NB4 (cell line): ENCODE data around the gene EIF2S2.
A peak's percentile ranks its signal among the peaks of the same experiment; 100 is the strongest.

ENCODE experiments used
- DNase-seq: peaks from one replicate; pipeline ENCODE4 v3.0.0; 2010; ENCODE audit warnings: low read depth
- H3K4me3 ChIP-seq: one replicate; pipeline ENCODE4 v1.5.1; 2011; ENCODE audit warnings: mild to moderate bottlenecking, low read depth, low read length, moderate library complexity
- MYC ChIP-seq: IDR thresholded peaks from 2 replicates; pipeline ENCODE4 v1.6.1; 2011; ENCODE audit warnings: low read depth, low read length
- POLR2A ChIP-seq: IDR thresholded peaks from 2 replicates; pipeline ENCODE4 v1.6.1; 2011; ENCODE audit warnings: mild to moderate bottlenecking; ENCODE audit not compliant: insufficient read length; ENCODE audit errors: extremely low read depth
- TF ChIP-seq, protein P1 (sequence below): IDR thresholded peaks from 2 replicates; pipeline ENCODE4 v1.6.1; 2011; ENCODE audit warnings: low read depth, low read length
- TF ChIP-seq, protein P2 (sequence below): IDR thresholded peaks from one replicate; pipeline ENCODE4 v1.5.1; 2012; ENCODE audit warnings: low read depth, low read length

The EIF2S2 gene

DNA sequence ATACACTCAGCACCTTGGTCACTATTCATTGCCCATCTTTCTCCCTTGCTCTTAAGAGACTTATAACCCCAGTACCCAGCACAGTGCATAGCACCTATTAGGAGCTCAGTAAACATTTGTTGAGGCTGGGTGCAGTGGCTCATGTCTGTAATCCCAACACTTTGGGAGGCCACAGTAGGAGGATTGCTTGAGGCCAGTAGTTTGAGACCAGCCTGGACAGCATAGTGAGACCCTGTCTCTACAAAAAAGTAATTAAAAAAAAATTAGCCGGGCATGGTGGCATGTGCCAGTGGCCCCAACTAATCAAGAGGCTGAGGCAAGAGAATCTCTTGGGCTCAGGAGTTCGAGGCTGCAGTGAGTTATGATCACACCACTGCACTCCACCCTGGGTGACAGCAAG, 8.2 kb upstream of the EIF2S2 start:
- H3K4me3 ChIP-seq, result no peak overlapping the region
- no peak for TF ChIP-seq MYC
- DNase-seq, result no peak

DNA sequence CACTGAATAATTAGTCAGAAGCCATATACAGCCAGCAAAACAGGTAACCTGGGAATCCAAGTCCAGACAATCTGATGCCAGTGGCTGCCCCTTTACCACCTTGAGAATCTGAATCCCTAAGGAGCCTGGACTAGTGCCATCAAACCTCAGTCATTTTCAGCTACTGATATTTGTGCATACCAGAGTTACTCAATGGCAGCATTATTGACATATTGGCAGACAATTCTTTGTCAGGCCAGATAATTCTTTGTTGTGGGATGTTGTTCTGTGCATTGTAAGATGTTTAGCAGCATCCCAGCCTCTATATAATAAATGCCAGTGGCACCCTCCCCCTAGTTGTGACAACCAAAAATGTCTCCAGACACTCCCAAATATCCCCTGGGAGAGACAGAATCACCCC, 3.2 kb upstream of the EIF2S2 start:
- H3K4me3 ChIP-seq, result no peak overlapping the region
- no peak for TF ChIP-seq POLR2A
- TF ChIP-seq MYC, result no peak
- TF ChIP-seq, protein P1, sequence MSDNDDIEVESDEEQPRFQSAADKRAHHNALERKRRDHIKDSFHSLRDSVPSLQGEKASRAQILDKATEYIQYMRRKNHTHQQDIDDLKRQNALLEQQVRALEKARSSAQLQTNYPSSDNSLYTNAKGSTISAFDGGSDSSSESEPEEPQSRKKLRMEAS, result no peak
- TF ChIP-seq, protein P2, sequence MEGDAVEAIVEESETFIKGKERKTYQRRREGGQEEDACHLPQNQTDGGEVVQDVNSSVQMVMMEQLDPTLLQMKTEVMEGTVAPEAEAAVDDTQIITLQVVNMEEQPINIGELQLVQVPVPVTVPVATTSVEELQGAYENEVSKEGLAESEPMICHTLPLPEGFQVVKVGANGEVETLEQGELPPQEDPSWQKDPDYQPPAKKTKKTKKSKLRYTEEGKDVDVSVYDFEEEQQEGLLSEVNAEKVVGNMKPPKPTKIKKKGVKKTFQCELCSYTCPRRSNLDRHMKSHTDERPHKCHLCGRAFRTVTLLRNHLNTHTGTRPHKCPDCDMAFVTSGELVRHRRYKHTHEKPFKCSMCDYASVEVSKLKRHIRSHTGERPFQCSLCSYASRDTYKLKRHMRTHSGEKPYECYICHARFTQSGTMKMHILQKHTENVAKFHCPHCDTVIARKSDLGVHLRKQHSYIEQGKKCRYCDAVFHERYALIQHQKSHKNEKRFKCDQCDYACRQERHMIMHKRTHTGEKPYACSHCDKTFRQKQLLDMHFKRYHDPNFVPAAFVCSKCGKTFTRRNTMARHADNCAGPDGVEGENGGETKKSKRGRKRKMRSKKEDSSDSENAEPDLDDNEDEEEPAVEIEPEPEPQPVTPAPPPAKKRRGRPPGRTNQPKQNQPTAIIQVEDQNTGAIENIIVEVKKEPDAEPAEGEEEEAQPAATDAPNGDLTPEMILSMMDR, result no peak

DNA sequence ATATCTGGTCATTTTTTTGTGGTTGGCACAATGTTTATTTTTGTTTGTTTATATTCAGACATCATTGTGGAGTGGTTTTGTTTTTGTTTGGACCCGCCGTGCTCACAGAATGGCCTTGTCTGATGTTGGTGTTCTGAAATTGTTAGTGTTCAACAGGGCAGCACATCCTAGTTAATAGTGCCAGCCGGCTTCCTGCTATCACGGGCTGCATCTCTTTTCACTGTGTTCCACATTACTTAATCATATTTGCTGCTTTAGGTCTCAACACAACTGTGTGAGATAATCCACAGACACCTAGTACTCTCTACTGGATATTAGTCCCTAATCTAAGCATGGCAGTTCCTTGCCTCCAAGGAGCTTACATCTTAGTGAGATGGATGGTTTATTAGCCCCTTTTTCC, 2.8 kb upstream of the EIF2S2 start:
- TF ChIP-seq, protein P2, result no peak
- TF ChIP-seq MYC (no peak), POLR2A (no peak)
- TF ChIP-seq, protein P1, result no peak
- no peak for DNase-seq
- H3K4me3 ChIP-seq, result no peak overlapping the region

More for the DNA sequence above, 3.2 kb upstream of the EIF2S2 start:
- DNase-seq, result no peak

DNA sequence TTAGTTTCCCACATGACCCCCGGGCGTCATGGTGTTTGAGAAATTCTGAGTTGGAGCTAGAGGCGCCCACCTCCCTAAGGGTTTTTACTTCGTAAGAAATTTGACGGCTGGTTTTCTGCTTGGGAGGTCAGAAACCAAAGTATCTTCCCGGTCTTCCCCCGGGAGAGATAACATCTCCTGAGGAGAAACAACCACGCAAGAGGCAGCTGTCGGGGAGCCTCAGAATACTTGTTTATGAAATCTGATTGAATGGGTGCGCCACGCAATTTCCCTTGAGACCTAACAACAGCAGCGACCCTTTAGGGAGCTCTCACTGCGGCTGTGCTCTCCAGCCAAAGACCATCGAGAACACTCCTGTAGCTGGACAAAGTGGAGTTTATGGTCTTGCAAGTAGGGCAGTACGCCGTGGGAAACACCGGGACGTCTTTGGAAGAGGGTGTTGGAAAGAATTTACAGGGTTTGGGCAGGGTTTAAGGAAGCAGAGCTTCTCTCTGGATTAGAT, 608 bp upstream of the EIF2S2 start:
- peak; percentile 83 for DNase-seq
- TF ChIP-seq POLR2A (no peak), MYC (no peak)
- TF ChIP-seq, protein P2, result no peak
- TF ChIP-seq, protein P1, result no peak

DNA sequence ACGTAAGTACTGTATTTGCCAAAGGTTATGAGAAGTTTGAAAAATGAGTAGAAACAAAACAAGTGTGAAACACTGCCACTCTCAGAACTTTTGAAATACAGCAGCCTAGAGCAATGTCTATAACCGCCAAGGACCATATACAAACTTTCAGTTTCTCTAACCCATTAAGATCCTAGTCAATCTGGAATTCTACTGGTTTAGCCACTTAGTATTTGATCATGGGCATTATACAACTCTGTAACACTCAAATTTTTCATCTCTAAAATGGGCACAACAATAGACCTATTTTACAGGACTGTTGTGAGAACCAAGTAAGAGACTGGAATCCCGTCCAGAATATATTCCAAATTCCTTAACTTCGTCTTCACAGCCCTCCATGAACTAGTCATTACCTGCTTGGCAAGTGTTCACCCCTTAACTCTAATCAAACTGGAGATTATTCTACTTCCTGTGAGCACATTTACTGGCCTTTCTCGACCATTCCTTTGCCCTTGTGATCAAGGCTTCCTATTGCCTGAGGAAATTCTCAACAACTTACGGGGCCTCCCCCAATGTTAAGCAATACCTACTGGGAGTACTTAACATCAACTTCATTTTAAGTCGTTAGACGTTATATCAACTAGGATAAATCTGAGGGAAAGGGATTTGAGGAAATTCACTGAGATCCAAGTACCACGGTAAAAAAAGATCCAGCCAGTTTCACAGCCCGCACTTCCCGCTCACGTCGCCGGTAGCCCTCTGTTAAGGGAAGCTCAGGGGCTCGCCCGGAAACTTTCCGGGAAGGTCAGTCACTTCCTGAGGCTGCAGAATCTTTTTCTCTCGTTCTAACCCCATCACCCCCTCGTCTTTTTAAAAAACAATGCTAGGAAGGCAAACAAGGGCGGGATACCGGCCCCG, 1.1 kb downstream of the EIF2S2 start:
- peak overlapping the region; percentile 93 for H3K4me3 ChIP-seq
- peak; percentile 74 for DNase-seq
- 0 out of 2 replicates have a peak, but pooled peaks have one; percentile 18 for TF ChIP-seq MYC
- TF ChIP-seq, protein P1, result no peak; the same call in 1 of the 2 replicates

More for the DNA sequence above, 608 bp upstream of the EIF2S2 start:
- peak overlapping the region; percentile 82 for H3K4me3 ChIP-seq

DNA sequence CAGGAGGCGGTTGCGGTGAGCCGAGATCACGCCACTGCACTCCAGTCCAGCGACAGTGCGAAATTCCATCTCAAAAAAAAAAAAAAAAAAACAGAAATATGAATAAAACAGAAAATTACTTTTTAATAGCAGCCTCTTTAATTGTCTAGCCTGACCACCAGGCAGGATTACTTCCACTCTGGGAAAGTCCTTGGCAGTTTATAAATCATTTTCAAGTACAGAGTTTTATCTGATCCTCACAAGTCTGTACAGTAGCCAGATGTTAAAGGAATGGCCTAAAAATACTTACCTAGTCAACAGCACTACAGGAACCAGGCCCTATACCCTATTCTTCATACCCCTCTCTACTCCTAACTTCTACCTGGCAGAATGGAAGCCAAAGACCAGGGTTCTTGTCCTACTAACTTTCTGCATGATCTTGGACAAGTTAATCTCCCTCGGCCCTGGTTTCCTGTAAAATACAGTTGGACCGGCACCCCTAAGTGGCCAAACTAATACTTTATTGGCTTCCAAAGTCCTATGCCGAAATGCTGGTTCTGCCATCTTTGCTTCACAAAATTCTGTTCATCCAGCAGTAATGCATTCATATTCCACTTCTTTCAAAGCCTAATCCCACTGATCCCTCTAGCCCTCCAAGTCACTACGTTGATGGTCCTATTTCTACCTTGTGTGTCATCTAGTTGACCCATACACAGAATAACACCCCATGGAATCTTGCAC, 1.9 kb downstream of the EIF2S2 start:
- peak overlapping the region; percentile 93 for H3K4me3 ChIP-seq
- TF ChIP-seq POLR2A, result no peak
- TF ChIP-seq, protein P1, result peak; percentile 30; the same call in 1 of the 2 replicates
- DNase-seq, result no peak

DNA sequence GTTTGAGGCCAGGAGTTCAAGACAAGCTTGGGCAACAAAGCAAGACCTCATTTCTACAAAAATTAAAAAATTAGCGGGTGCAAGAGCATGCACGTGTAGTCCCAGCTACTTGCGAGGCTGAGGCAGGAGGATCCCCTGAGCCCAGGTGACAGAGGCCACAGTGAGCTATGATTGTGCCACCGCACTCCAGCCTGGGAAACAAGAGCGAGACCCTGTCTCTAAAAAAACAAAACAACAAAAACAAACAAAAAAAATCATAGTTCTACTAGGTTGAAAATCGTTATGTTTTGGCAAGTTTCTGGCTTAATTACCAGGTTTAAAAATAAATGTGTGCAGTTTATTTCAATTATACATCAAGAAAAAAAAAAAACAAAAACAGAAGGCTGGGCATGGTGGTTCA, 2.6 kb downstream of the EIF2S2 start:
- no peak for DNase-seq
- TF ChIP-seq POLR2A (no peak), MYC (no peak)
- TF ChIP-seq, protein P2, result no peak
- TF ChIP-seq, protein P1, result no peak
- peak overlapping the region; percentile 93 for H3K4me3 ChIP-seq
